Measurements from ENCODE around the gene GORASP1. TPM values are rescaled to one million over a fixed set of nuclear protein-coding genes. Genes with fewer than 3 reads are reported as not detected.

GORASP1 gene
- total RNA-seq, 1 experiment from 2014 or later = 23.1 TPM

- Histone ChIP-seq H3K27ac (no peak overlapping the region), H3K9me3 (replicated peaks) (no peaks in the 10 kb centered on the region), H3K27me3 (no peaks in the 10 kb centered on the region), H3K4me3 (no peak overlapping the region), H3K4me1 (no peaks in the 10 kb centered on the region), H3K36me3 (no peaks in the 10 kb centered on the region)
- DNase-seq = no peak
These were observed 26.9 kb upstream of the GORASP1 start for GRCh38 chr3:39134305-39134704.

- H3K9me3 ChIP-seq (replicated peaks) = no peaks in the 10 kb centered on the region
- H3K4me1 ChIP-seq = no peaks in the 10 kb centered on the region
- no peaks in the 10 kb centered on the region for H3K36me3 ChIP-seq
- H3K27me3 ChIP-seq = no peaks in the 10 kb centered on the region
- H3K27ac ChIP-seq = no peak overlapping the region
- H3K4me3 ChIP-seq = no peak overlapping the region
- no peak for DNase-seq
These were observed 26.4 kb upstream of the GORASP1 start for GRCh38 chr3:39133822-39134221.

GRCh38 chr3:39133093-39133490 lies 25.7 kb upstream of the GORASP1 start:
- Histone ChIP-seq H3K4me1 (no peaks in the 10 kb centered on the region), H3K36me3 (no peaks in the 10 kb centered on the region), H3K27me3 (no peaks in the 10 kb centered on the region), H3K9me3 (replicated peaks) (no peaks in the 10 kb centered on the region), H3K27ac (no peak overlapping the region), H3K4me3 (no peak overlapping the region)
- DNase-seq = no peak

GRCh38 chr3:39132096-39133092 lies 25.0 kb upstream of the GORASP1 start:
- Histone ChIP-seq H3K9me3 (replicated peaks) (no peaks in the 10 kb centered on the region), H3K4me3 (no peak overlapping the region), H3K27ac (no peak overlapping the region), H3K4me1 (no peaks in the 10 kb centered on the region), H3K27me3 (no peaks in the 10 kb centered on the region), H3K36me3 (no peaks in the 10 kb centered on the region)
- no peak for DNase-seq

GRCh38 chr3:39130693-39131265 lies 23.4 kb upstream of the GORASP1 start:
- Histone ChIP-seq H3K4me3 (no peak overlapping the region), H3K36me3 (no peaks in the 10 kb centered on the region), H3K9me3 (replicated peaks) (no peaks in the 10 kb centered on the region), H3K27ac (no peak overlapping the region), H3K4me1 (no peaks in the 10 kb centered on the region), H3K27me3 (no peaks in the 10 kb centered on the region)
- no peak for DNase-seq

GRCh38 chr3:39130026-39130425 lies 22.6 kb upstream of the GORASP1 start:
- H3K9me3 ChIP-seq (replicated peaks) = no peaks in the 10 kb centered on the region
- no peaks in the 10 kb centered on the region for H3K36me3 ChIP-seq
- H3K4me3 ChIP-seq = no peak overlapping the region
- H3K27ac ChIP-seq = no peak overlapping the region
- no peaks in the 10 kb centered on the region for H3K27me3 ChIP-seq
- DNase-seq = no peak
- H3K4me1 ChIP-seq = no peaks in the 10 kb centered on the region

- no peaks in the 10 kb centered on the region for H3K27me3 ChIP-seq
- no peak overlapping the region for H3K27ac ChIP-seq
- DNase-seq = no peak
- H3K4me3 ChIP-seq = no peak overlapping the region
- no peaks in the 10 kb centered on the region for H3K36me3 ChIP-seq
- H3K9me3 ChIP-seq (replicated peaks) = no peaks in the 10 kb centered on the region
- no peaks in the 10 kb centered on the region for H3K4me1 ChIP-seq
These were observed 21.5 kb upstream of the GORASP1 start for GRCh38 chr3:39128951-39129350.

- Histone ChIP-seq H3K4me1 (no peaks in the 10 kb centered on the region), H3K36me3 (no peaks in the 10 kb centered on the region), H3K4me3 (no peak overlapping the region), H3K27ac (no peak overlapping the region), H3K9me3 (replicated peaks) (no peaks in the 10 kb centered on the region), H3K27me3 (no peaks in the 10 kb centered on the region)
- DNase-seq = no peak
These were observed 20.5 kb upstream of the GORASP1 start for GRCh38 chr3:39127908-39128304.

- DNase-seq = no peak
- Histone ChIP-seq H3K4me3 (no peak overlapping the region), H3K36me3 (no peaks in the 10 kb centered on the region), H3K9me3 (replicated peaks) (no peaks in the 10 kb centered on the region), H3K27ac (no peak overlapping the region), H3K4me1 (no peaks in the 10 kb centered on the region), H3K27me3 (no peaks in the 10 kb centered on the region)
These were observed 20.0 kb upstream of the GORASP1 start for GRCh38 chr3:39127269-39127907.

- Histone ChIP-seq H3K4me3 (no peak overlapping the region), H3K36me3 (no peaks in the 10 kb centered on the region), H3K27me3 (no peaks in the 10 kb centered on the region), H3K4me1 (no peaks in the 10 kb centered on the region), H3K9me3 (replicated peaks) (no peaks in the 10 kb centered on the region), H3K27ac (no peak overlapping the region)
- DNase-seq = peak; percentile 30 to 56
These were observed 19.2 kb upstream of the GORASP1 start for GRCh38 chr3:39126532-39127071.

- Histone ChIP-seq H3K27me3 (no peaks in the 10 kb centered on the region), H3K9me3 (replicated peaks) (no peaks in the 10 kb centered on the region), H3K27ac (no peak overlapping the region), H3K36me3 (no peaks in the 10 kb centered on the region), H3K4me1 (no peaks in the 10 kb centered on the region), H3K4me3 (no peak overlapping the region)
- no peak for DNase-seq
These were observed 18.5 kb upstream of the GORASP1 start for GRCh38 chr3:39125841-39126500.

- no peak overlapping the region for H3K27ac ChIP-seq
- H3K36me3 ChIP-seq = no peaks in the 10 kb centered on the region
- no peaks in the 10 kb centered on the region for H3K4me1 ChIP-seq
- no peaks in the 10 kb centered on the region for H3K9me3 ChIP-seq (replicated peaks)
- no peaks in the 10 kb centered on the region for H3K27me3 ChIP-seq
- peak in 1 of 2 experiments; percentile 16 for DNase-seq
- no peak overlapping the region for H3K4me3 ChIP-seq
These were observed 17.7 kb upstream of the GORASP1 start for GRCh38 chr3:39124876-39125840.

- H3K27ac ChIP-seq = no peak overlapping the region
- DNase-seq = no peak
- H3K9me3 ChIP-seq (replicated peaks) = no peaks in the 10 kb centered on the region
- no peak overlapping the region for H3K4me3 ChIP-seq
- H3K27me3 ChIP-seq = no peaks in the 10 kb centered on the region
- no peaks in the 10 kb centered on the region for H3K36me3 ChIP-seq
- no peaks in the 10 kb centered on the region for H3K4me1 ChIP-seq
These were observed 15.4 kb upstream of the GORASP1 start for GRCh38 chr3:39122813-39123212.

GRCh38 chr3:39121621-39122020 lies 14.2 kb upstream of the GORASP1 start:
- no peak overlapping the region for H3K4me3 ChIP-seq
- no peaks in the 10 kb centered on the region for H3K9me3 ChIP-seq (replicated peaks)
- H3K27ac ChIP-seq = no peak overlapping the region
- no peaks in the 10 kb centered on the region for H3K36me3 ChIP-seq
- H3K4me1 ChIP-seq = no peaks in the 10 kb centered on the region
- no peak for DNase-seq
- no peaks in the 10 kb centered on the region for H3K27me3 ChIP-seq
